ENCODE results near the gene ATXN1. TPM values are rescaled to one million over a fixed set of nuclear protein-coding genes. Genes with fewer than 3 reads are reported as not detected.

ATXN1 gene
- total and polyA plus RNA-seq, 2 of the 8 experiments (the other 6 are each of a cell fraction or from before 2014, with no cell fraction given) = 1.6 to 4.0 TPM

DNA sequence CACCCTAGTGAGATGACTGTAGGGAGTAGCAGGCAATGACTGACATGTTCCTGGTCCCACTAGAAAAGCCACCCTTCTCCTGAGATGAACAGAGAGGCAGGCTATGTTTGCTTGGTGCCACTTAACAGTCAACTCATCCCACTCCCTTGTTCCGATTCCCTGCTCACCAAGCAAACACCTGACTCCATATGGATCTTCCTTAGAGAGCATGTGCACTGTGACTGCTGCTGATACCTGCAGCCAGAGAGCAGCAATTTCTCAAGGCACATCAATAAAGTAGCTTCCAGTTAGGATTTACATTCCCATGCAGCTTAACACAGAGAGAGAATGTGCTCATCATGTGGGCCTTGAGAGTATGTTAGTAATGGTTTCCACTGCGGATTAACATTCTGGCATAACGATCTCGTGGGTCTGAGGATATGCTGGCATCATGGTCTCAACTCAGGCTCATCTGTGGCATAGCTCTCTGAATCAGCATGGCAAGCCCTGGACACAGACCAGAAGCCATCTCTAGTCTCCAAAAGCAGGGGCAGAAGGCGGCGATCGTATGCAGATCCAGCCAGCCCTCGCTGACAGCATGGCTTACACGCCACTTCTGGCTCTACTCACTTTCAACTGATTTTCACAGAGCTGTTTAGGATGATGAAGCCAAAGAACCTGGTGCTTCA is 43.9 kb downstream of the ATXN1 start (continued):
- no peak for TF ChIP-seq CHD2 (IDR thresholded peaks at IDR 0.05; ENCODE audit: low read length)
- TF ChIP-seq RFX5 (IDR thresholded peaks at IDR 0.05; ENCODE audit: borderline replicate concordance, low read depth, low read length) = no peak
